NCI-H82 (cell line): ENCODE data around the gene PPP2R5C.
A peak's percentile ranks its signal among the peaks of the same experiment; 100 is the strongest.

Source experiments
- DNase-seq: peaks from one replicate; lab custom pipeline; 2025; lab: John Stamatoyannopoulos, UW

The PPP2R5C gene

DNA sequence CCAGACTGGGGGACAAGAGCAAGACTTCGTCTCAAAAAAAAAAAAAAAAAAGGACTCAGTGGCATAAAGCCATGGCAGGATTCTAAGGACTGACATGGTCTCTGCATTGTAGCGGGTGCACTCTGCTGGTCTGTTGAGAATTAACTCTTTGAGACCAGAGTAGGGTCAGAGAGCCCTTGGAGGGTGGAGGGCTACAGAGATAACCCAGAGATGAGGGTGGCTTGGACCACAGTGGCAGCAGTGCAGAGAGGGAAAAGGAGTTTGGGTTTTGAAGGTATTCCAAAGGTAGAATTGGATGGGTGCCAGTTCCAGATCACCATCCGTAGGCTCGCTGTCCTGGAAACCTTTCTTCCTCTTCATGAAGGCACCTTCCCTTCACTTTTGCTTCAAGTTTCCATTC, 188.6 kb downstream of the PPP2R5C start:
- DNase-seq = no peak

DNA sequence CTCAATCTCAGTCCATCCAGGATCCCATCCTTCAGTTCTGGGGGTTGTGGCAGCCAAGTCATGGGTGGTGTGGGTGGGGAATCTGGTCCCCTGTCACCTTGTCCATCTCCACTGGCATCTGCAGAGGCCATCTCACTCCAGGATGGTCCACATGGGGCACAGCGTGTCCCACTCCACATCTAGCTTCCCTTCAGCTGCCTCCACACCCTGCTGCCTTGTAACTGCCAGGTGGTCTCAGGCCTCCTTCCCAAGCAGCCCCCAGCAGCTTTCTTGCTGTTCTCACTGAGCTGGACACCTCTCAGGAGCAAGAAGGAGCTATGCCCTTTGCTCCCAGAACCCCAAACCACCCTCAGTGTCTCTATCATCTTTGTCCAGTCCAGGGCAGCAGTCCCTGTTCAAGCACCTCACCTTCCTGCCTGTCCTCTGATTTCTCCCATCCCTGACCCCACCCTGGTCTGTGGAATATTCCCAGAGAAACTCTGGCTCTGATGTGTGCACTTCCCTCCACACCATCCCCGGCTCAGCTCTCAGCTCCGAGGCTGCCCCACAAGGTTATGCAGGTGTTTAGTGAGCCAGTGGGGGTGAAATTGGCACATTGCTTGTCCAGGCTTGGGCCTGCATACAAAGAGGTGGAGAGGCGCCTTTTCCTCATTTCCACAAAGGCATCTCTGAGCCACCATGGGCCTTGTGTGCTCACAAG, 189.2 kb downstream of the PPP2R5C start:
- DNase-seq = no peak

DNA sequence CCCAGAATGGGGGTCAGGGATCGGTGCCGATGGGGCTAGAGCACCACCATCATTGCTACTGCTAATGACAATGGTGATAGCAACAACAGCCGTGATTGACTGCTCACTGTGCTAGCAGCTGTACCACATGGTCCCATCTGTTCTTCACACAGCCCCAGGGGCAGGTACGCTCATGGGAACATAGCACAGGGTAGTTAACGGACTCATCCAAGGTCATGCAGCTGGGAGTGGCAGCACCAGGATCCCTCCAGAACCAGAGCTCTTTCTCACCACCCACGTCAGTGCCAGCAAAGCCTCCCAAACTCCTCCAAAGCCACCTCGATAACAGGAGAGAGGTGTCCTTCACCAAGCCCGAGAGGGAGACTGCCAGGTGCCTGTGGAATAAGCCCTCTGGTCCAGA, 191.6 kb downstream of the PPP2R5C start:
- DNase-seq = peak; percentile 85

DNA sequence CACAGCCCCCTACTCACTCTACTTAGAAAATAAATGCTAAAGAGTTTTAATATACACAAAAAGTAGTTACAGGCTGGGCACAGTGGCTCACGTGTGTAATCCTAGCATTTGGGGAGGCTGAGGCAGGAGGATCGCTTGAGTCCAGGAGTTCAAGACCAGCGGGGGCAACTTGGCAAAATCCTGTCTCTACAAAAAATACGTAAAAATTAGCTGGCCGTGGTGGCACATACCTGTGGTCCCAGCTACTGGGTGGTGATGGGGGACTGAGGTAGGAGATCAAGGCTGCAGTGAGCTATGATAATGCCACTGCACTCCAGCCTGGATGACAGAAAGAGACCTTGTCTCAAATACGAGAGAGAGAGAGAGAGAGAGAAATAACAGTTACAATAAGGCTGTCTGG, 193.0 kb downstream of the PPP2R5C start:
- no peak for DNase-seq

- DNase-seq = no peak
Measured at GRCh38 chr14:101955695-101956161, 194.2 kb downstream of the PPP2R5C start.

- DNase-seq = peak; percentile 33
Measured at GRCh38 chr14:101956179-101956885, 194.8 kb downstream of the PPP2R5C start.

- no peak for DNase-seq
Measured at GRCh38 chr14:101957406-101958234, 196.1 kb downstream of the PPP2R5C start.

DNA sequence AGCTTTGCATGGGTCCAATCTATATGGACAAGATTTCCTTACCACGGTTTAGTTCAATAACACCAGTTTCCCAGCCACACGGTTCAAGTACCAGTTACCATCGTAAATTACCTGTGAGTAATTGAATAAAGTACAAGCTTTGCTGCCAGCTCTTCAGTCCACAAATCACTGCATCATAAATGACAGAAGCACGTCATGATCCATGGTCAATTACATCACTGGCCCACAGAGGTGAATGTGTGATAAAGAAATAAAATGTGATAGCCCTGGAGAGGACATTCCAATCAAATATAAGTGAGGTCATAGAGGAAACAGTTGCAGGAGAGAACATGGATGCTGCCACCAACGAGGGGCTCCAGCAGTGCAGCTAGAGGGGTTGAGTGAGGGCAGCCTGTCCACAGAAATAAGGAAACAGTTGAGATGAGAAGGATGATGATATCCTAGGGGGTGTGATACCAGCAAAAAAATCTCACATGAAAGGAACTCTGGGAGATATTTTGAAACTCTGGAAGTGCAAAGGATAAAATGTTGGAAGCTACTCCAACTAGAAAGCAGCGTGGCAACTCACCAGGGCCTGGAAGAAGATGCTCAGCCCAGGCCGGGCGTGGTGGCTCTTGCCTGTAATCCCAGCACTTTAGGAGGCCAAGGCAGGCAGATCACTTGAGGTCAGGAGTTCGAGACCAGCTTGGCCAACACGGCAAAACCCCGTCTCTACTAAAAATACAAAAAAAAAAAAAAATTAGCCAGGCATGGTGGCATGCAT, 197.1 kb downstream of the PPP2R5C start:
- no peak for DNase-seq

GRCh38 chr14:101959277-101959676, 197.8 kb downstream of the PPP2R5C start:
- DNase-seq = no peak

DNA sequence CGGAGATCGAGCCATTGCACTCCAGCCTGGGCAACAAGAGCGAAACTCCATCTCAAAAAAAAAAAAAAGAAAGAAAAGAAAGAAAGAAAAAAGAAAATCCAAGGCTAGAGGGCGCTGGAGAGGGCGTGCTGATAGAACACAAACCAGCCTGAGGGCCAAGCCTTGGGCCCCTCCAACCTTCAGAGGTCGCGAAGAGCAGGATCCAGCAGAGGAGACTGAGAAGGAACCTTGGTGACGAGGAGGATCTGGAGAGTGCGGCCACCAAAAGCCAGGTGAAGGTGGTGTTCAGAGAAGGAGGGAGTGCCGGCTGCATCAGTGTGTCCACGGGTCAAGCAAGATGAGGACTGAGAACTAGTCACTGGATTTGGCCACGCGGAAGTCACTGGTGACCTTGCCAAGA, 198.7 kb downstream of the PPP2R5C start:
- DNase-seq = peak; percentile 46

GRCh38 chr14:101961011-101961721, 199.7 kb downstream of the PPP2R5C start:
- DNase-seq = peak; percentile 89

GRCh38 chr14:101961746-101962502, 200.4 kb downstream of the PPP2R5C start:
- peak; percentile 41 for DNase-seq

DNA sequence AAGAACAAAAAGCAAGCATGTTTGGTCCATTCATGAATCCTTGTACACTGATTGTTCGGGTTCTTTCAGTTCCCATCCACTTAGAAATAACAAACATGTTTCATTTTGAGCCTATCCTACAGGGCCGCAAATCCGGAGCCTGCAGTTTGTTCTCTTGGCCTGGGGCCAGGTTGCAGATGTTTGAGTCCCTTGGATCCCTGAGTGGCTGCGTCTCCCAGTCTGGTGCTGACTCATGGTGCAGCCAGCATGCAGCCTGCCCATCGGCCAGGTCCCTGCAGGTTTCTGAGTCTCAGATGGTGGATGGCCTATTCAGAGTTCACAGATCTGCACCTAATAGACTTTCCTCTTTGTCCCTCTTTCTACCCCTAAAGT, 201.0 kb downstream of the PPP2R5C start:
- peak; percentile 94 for DNase-seq

DNA sequence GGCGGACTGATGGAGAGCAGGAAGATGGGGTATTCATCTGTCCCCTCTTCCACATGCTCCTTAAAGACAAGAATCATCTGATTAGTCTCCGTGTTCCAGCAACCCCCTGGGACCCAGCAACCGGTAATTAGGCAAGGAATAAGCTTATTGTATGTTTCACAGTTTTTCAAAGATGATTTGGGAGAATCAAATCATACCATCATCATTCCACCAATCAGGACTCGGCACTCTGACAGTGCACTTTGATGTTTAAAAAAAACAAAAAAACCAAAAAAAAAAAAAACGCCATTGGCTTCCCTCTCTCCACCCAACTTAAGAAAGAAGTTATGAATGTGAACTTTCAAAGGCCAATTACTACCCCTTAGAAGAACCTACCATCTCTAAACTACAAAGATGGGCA, 201.5 kb downstream of the PPP2R5C start:
- peak; percentile 57 for DNase-seq

DNA sequence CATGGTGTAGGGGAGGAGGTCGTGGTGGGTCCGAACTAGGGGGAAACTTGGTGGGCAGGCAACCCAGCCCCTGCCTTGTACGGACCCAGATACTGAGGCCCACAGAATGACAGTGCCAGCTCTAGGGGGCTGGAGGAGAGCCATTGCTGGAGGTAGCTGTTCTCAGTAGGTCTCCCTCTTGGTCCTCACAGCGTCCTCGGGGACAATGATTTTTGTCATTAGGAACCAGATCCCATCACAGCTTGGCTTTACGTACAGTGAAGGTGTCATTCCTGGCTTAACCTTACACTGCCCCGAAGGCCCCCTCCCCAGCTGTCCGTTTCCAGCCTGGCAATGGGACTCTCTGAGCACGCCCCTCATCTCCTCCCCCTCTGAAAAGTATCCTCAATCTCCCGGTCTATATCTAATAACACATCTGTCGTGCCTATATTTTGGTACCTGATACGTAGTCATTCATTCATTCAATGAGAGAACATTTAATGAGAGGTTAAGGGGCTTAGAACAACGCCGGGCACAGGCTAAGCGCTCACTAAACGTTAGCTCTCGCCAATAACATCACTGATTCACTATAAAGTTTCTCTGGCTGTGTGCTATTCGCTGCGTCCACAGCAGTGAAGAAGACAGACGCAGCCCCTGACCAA, 202.3 kb downstream of the PPP2R5C start:
- peak; percentile 63 for DNase-seq

DNA sequence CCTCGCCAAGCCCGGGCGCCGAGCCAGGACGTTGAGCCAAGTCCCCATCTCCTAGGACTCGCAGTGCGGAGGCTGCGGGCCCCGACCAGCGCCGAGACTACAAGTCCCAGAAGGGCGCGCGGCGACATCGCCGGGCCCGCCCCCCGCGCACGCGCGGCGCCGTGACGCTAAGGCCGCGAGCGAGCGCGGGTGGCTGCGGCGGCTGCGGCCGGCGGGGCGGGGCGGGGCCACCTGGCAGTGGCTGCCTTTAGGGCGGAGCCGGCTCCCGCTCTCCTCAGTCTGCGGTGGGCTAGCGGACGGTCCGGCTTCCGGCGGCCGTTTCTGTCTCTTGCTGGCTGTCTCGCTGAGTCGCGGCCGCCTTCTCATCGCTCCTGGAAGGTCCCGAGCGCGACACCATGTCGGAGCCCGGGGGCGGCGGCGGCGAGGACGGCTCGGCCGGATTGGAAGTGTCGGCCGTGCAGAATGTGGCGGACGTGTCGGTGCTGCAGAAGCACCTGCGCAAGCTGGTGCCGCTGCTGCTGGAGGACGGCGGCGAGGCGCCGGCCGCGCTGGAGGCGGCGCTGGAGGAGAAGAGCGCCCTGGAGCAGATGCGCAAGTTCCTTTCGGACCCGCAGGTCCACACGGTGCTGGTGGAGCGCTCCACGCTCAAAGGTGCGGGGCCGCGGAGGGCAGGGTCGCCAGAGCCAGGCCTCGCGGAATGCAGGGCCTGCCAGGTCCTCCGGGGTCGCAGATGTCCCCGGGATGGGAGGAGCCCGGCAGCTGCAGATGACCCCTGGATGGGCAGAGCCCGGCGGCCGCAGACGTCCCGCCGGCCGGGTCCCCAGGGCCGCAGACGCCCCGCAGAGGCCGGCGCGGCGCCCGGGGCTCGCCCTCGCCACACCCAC, 203.0 kb downstream of the PPP2R5C start, which contains the start of gene DYNC1H1:
Gene DYNC1H1, plus strand, starts transcription at position 277 of the 884 bp plus-strand sequence. Its CDS starts 119 bp downstream, at position 396.
- peak; percentile 93 for DNase-seq

DNA sequence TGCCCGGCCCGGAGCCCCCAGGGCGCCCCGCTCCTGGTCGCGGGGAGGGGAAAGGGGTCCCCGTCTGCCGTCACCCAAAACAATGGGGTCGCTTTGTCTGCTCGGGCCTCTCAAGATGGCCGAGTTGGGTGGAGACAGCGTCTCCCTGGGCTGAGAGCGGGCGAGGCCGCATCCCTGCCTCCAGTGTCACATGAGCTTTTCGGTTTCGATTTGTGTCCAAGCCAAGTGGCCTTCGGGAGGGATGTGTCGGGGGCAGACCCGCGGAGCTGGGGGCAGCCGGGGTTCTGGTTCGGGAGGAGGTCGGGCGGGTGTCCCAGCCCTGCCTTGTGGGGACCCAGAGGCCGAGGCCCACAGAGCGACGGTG, 203.7 kb downstream of the PPP2R5C start:
- peak; percentile 39 for DNase-seq

- peak; percentile 32 for DNase-seq
Measured at GRCh38 chr14:101965770-101966722, 204.5 kb downstream of the PPP2R5C start.
